Sigmoid colon (tissue), 4 donors: Measurements from ENCODE around the gene TOMT.

Experiments
- POLR2AphosphoS5 ChIP-seq, 4 donors: sonication (generic); formaldehyde crosslinking; IDR thresholded peaks; one replicate each; pipeline ENCODE4 v1.6.1; 2017; ENCODE audit warnings: antibody characterized with exemption in 4 of 4
- TF ChIP-seq, protein P1 (sequence below), 4 experiments: fragments of 450-650 bp in 3 of 4; fragments of 200-600 bp in 1 of 4; IDR thresholded peaks; one replicate each; pipeline ENCODE4 v1.5.1; 2016 to 2019; ENCODE audit warnings: antibody characterized with exemption in 4 of 4, mild to moderate bottlenecking in 3 of 4, moderate library complexity in 2 of 4

DNA sequence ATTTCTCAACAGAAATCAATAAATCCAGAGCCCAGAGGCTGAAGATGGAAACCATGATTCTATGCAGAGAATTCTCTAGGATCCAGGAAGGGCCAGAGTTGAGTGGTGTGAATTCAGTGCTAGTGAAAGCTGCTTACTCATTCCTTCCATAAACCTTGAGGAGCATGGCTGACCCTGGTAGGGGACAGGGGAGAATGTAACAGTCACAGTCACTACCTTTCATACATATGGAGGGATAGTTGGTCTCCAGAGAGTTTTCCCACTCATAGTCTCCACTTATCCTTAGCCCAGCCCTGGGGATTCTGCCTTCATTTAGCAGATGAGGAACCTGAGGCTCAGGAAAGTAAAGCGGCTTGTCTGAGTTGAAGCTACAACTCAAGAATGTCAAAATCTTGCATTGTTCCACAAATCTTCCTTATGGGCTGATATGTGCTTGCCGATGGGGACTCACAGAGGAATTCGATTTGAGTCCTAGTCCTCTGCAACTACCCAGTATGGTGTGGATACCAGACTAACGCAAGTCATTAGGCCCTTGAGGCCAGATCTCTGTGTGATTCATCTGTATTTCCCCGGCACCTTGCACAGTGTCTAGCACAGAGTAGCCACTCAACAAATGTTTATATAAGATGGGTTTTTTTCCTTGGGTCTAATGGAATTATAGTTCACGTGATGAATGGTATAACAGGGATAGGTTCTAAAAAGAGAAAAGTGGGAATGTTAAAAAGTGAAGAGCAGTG lies 10.5 kb downstream of the TOMT start:
- TF ChIP-seq, protein P1, sequence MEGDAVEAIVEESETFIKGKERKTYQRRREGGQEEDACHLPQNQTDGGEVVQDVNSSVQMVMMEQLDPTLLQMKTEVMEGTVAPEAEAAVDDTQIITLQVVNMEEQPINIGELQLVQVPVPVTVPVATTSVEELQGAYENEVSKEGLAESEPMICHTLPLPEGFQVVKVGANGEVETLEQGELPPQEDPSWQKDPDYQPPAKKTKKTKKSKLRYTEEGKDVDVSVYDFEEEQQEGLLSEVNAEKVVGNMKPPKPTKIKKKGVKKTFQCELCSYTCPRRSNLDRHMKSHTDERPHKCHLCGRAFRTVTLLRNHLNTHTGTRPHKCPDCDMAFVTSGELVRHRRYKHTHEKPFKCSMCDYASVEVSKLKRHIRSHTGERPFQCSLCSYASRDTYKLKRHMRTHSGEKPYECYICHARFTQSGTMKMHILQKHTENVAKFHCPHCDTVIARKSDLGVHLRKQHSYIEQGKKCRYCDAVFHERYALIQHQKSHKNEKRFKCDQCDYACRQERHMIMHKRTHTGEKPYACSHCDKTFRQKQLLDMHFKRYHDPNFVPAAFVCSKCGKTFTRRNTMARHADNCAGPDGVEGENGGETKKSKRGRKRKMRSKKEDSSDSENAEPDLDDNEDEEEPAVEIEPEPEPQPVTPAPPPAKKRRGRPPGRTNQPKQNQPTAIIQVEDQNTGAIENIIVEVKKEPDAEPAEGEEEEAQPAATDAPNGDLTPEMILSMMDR (IDR thresholded peaks at IDR 0.05) = no peak
- no peak for TF ChIP-seq POLR2AphosphoS5 (IDR thresholded peaks at IDR 0.05)
